Measurements from ENCODE around the gene EPSTI1. TPM values are rescaled to one million over a fixed set of nuclear protein-coding genes. Genes with fewer than 3 reads are reported as not detected.

The EPSTI1 gene
- total and polyA plus RNA-seq, 10 of the 15 experiments (the other 5 are each of a cell fraction or from before 2014, with no cell fraction given): 4.7 to 32.0 (median 24.2) TPM

DNA sequence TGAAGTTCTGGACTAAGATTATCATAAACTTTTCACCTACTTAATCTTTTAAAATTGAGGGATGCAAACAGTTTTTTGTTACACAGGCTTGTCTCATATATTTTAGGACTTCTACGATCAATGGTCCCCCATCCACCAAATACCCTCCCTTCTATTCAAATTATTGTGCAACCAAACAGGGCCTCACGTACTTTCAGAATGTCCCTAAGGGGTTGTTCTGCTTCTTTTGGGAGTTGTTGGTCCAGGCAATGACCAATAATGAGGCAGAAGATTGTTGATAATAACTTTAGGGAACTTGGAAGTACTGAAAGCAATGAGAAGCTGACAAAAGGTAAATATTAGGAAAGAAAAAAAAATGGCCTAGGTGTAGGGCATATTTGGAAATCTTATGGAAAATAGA, 34.2 kb upstream of the EPSTI1 start:
- Histone ChIP-seq H3K27ac (ENCODE audit: control insufficient read depth, insufficient read depth) (no peak overlapping the region), H3K4me3 (0 out of 2 replicates have a peak overlapping the region, but pooled peaks have one; percentile 24), H2AFZ (ENCODE audit: control insufficient read depth, low read depth, low read length) (no peak overlapping the region), H3K27me3 (replicated peaks in 1 of 2; ENCODE audit: control insufficient read depth in 2 of 2, insufficient read depth in 2 of 2, low read length in 1 of 2) (no peaks in the 10 kb centered on the region), H3K9ac (ENCODE audit: control insufficient read depth, insufficient read depth, low read length) (no peak overlapping the region), H3K9me3 (replicated peaks; ENCODE audit: control insufficient read depth, insufficient read depth, low read length) (no peaks in the 10 kb centered on the region), H3K4me1 (ENCODE audit: control insufficient read depth, insufficient read depth, low read length) (peaks cover 6% of the 10 kb centered on the region), H3K36me3 (ENCODE audit: control insufficient read depth in 2 of 2, insufficient read depth in 2 of 2, low read length in 1 of 2) (no peaks in the 10 kb centered on the region), H4K20me1 (ENCODE audit: control insufficient read depth, insufficient read depth) (no peaks in the 10 kb centered on the region; the same call in 1 of the 2 replicates), H3K4me2 (ENCODE audit: control insufficient read depth, insufficient read depth) (peak overlapping the region; percentile 69), H3K79me2 (ENCODE audit: control insufficient read depth, insufficient read depth, low read length) (peaks cover 44% of the 10 kb centered on the region)
- 3% methylated on average over 2 of the region's 2 CpGs for WGBS (ENCODE audit: insufficient coverage, insufficient replicate concordance, low lambda C conversion rate, missing lambda C conversion rate)
- ChIA-PET POLR2A (interaction anchor here (1.9 to 2.4 kb wide), 2 partner anchors 35 to 40 kb away, joined by 5 to 8 read pairs; partner anchors contain the start of gene EPSTI1), RAD21 (ENCODE audit: unreplicated experiment) (interaction anchor here (1.1 to 3.1 kb wide), 5 partner anchors 12 to 39 kb away, joined by 3 to 14 read pairs (median 5); partner anchors contain the start of gene EPSTI1), SMC1A (ENCODE audit: uncharacterized antibody, unreplicated experiment) (interaction anchor here (0.7 to 11.8 kb wide), 10 partner anchors 11 to 58 kb away, joined by 3 to 150 read pairs (median 4); partner anchors contain the start of gene EPSTI1), CTCF (interaction anchor here (0.8 to 2.0 kb wide), 11 partner anchors 9 to 57 kb away, joined by 3 to 6 read pairs (median 3); no protein-coding TSS in a partner anchor)
- in situ Hi-C loops (cut with MboI) (no loop called here), intact Hi-C loops (cut with micrococcal nuclease; ENCODE audit: unreplicated experiment) (loop anchor here (5.0 kb wide), 1 partner anchor 51 kb away; no protein-coding TSS in a partner anchor)
- FAIRE-seq (no peak), DNase-seq (ENCODE audit: low read depth, low spot score) (no peak), ATAC-seq (peak; percentile 17; the same call in 2 of the 3 replicates)
- BruUV-seq (replicated peaks): no TSS peak
- 0 out of 2 replicates have a peak, but pooled peaks have one; percentile 33 for TF ChIP-seq NFYB (IDR thresholded peaks at IDR 0.05; ENCODE audit: insufficient read depth, low read depth, low read length)
- TF ChIP-seq CEBPB (IDR thresholded peaks at IDR 0.05; ENCODE audit: borderline replicate concordance in 1 of 2, low read depth in 2 of 2, low read length in 2 of 2): 0 out of 4 replicates have a peak, but pooled peaks of 1 of the 2 experiments have one; percentile 34
- TF ChIP-seq, protein P1, sequence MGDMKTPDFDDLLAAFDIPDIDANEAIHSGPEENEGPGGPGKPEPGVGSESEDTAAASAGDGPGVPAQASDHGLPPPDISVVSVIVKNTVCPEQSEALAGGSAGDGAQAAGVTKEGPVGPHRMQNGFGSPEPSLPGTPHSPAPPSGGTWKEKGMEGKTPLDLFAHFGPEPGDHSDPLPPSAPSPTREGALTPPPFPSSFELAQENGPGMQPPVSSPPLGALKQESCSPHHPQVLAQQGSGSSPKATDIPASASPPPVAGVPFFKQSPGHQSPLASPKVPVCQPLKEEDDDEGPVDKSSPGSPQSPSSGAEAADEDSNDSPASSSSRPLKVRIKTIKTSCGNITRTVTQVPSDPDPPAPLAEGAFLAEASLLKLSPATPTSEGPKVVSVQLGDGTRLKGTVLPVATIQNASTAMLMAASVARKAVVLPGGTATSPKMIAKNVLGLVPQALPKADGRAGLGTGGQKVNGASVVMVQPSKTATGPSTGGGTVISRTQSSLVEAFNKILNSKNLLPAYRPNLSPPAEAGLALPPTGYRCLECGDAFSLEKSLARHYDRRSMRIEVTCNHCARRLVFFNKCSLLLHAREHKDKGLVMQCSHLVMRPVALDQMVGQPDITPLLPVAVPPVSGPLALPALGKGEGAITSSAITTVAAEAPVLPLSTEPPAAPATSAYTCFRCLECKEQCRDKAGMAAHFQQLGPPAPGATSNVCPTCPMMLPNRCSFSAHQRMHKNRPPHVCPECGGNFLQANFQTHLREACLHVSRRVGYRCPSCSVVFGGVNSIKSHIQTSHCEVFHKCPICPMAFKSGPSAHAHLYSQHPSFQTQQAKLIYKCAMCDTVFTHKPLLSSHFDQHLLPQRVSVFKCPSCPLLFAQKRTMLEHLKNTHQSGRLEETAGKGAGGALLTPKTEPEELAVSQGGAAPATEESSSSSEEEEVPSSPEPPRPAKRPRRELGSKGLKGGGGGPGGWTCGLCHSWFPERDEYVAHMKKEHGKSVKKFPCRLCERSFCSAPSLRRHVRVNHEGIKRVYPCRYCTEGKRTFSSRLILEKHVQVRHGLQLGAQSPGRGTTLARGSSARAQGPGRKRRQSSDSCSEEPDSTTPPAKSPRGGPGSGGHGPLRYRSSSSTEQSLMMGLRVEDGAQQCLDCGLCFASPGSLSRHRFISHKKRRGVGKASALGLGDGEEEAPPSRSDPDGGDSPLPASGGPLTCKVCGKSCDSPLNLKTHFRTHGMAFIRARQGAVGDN (IDR thresholded peaks at IDR 0.05): no peak
- TF ChIP-seq TAF1 (IDR thresholded peaks at IDR 0.05; ENCODE audit: borderline replicate concordance, low read depth, low read length): no peak
- TF ChIP-seq, protein P2, sequence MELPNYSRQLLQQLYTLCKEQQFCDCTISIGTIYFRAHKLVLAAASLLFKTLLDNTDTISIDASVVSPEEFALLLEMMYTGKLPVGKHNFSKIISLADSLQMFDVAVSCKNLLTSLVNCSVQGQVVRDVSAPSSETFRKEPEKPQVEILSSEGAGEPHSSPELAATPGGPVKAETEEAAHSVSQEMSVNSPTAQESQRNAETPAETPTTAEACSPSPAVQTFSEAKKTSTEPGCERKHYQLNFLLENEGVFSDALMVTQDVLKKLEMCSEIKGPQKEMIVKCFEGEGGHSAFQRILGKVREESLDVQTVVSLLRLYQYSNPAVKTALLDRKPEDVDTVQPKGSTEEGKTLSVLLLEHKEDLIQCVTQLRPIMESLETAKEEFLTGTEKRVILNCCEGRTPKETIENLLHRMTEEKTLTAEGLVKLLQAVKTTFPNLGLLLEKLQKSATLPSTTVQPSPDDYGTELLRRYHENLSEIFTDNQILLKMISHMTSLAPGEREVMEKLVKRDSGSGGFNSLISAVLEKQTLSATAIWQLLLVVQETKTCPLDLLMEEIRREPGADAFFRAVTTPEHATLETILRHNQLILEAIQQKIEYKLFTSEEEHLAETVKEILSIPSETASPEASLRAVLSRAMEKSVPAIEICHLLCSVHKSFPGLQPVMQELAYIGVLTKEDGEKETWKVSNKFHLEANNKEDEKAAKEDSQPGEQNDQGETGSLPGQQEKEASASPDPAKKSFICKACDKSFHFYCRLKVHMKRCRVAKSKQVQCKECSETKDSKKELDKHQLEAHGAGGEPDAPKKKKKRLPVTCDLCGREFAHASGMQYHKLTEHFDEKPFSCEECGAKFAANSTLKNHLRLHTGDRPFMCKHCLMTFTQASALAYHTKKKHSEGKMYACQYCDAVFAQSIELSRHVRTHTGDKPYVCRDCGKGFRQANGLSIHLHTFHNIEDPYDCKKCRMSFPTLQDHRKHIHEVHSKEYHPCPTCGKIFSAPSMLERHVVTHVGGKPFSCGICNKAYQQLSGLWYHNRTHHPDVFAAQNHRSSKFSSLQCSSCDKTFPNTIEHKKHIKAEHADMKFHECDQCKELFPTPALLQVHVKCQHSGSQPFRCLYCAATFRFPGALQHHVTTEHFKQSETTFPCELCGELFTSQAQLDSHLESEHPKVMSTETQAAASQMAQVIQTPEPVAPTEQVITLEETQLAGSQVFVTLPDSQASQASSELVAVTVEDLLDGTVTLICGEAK (IDR thresholded peaks at IDR 0.05; ENCODE audit: borderline replicate concordance): no peak
- no peak for TF ChIP-seq FOS (IDR thresholded peaks at IDR 0.05; ENCODE audit: borderline replicate concordance, extremely low read depth, insufficient read length)
- TF ChIP-seq MEF2B (IDR thresholded peaks at IDR 0.05; ENCODE audit: partially characterized antibody, poor library complexity, severe bottlenecking): peak; percentile 40

Data from GM12878 (cell line).